PC-3 (cell line): ENCODE results near the gene STAC3. TPM values are rescaled to one million over a fixed set of nuclear protein-coding genes. Genes with fewer than 3 reads are reported as not detected.

ENCODE experiments used
- ATAC-seq: fragments of 200-7000 bp; cut with Tn5 transposase; 2 replicates; pipeline ENCODE4 v1.9.1; 2020; ENCODE audit warnings: mild to moderate bottlenecking, moderate library complexity
- BruUV-seq: library from RNA; stranded (reverse); fragments of 400-500 nt; replicated peaks from 2 replicates; lab custom pipeline; 2021; lab: Mats Ljungman, UMichigan
- CTCF ChIA-PET: fragments of 300-600 bp; sonication (Branson Sonifier 250); formaldehyde crosslinking; loops from one replicate; lab custom pipeline; 2022; ENCODE audit warnings: antibody characterized with exemption; lab: Charles Lee
- POLR2A ChIA-PET: fragments of 300-600 bp; sonication (Branson Sonifier 250); formaldehyde crosslinking; loops from one replicate; lab custom pipeline; 2022; ENCODE audit warnings: antibody characterized with exemption; ENCODE audit not compliant: unreplicated experiment; lab: Charles Lee
- DNase-seq: peaks from one replicate; pipeline ENCODE4 v3.0.0-alpha.2; 2015
- H2AFZ ChIP-seq: fragments of 300-600 bp; sonication (generic); 2 replicates; pipeline ENCODE4 v1.6.0; 2016; ENCODE audit warnings: antibody characterized with exemption, low read length
- H3F3A ChIP-seq: fragments of 300-600 bp; sonication (generic); one replicate; pipeline ENCODE4 v1.6.0; 2017; ENCODE audit warnings: antibody characterized with exemption, low read length, control low read depth, mild to moderate bottlenecking; ENCODE audit not compliant: unreplicated experiment
- H3K27ac ChIP-seq: fragments of 300-600 bp; sonication (generic); 2 replicates; pipeline ENCODE4 v1.5.1; 2016; ENCODE audit warnings: mild to moderate bottlenecking, low read length
- H3K27me3 ChIP-seq: fragments of 300-600 bp; sonication (generic); 2 replicates; pipeline ENCODE4 v1.6.1; 2016; ENCODE audit warnings: low read length, mixed read lengths
- H3K36me3 ChIP-seq: fragments of 300-600 bp; sonication (generic); 2 replicates; pipeline ENCODE4 v1.6.1; 2016; ENCODE audit warnings: low read depth, mixed run types, low read length, mixed read lengths
- H3K4me1 ChIP-seq: fragments of 300-600 bp; sonication (generic); 2 replicates; pipeline ENCODE4 v1.5.1; 2016; ENCODE audit warnings: low read length; ENCODE audit not compliant: insufficient read depth
- H3K4me2 ChIP-seq: fragments of 300-600 bp; sonication (generic); 2 replicates; pipeline ENCODE4 v1.6.0; 2016; ENCODE audit warnings: low read length
- H3K4me3 ChIP-seq: fragments of 300-600 bp; sonication (generic); 2 replicates; pipeline ENCODE4 v1.5.1; 2016; ENCODE audit warnings: mild to moderate bottlenecking, low read length, mixed read lengths
- H3K79me2 ChIP-seq: fragments of 300-600 bp; sonication (generic); 2 replicates; pipeline ENCODE4 v1.6.1; 2017; ENCODE audit warnings: low read length, mixed read lengths
- H3K9ac ChIP-seq: fragments of 300-600 bp; sonication (generic); 2 replicates; pipeline ENCODE4 v1.6.0; 2016; ENCODE audit warnings: mild to moderate bottlenecking, low read length
- H3K9me2 ChIP-seq: fragments of 300-600 bp; sonication (generic); replicated peaks from 2 replicates; pipeline ENCODE4 v1.6.1; 2016; ENCODE audit warnings: mixed run types, low read length, mixed read lengths
- H3K9me3 ChIP-seq: fragments of 300-600 bp; sonication (generic); 2 replicates; pipeline ENCODE4 v1.6.1; 2016; ENCODE audit warnings: low read length, mixed read lengths
- H4K20me1 ChIP-seq: fragments of 300-600 bp; sonication (generic); 2 replicates; pipeline ENCODE4 v1.6.1; 2016; ENCODE audit warnings: low read length, mixed read lengths
- CTCF ChIP-seq: fragments of 300-600 bp; sonication (generic); conservative IDR thresholded peaks from 2 replicates; pipeline ENCODE4 v1.5.1; 2017; ENCODE audit warnings: antibody characterized with exemption, low read depth, mild to moderate bottlenecking, low read length
- EZH2 ChIP-seq: fragments of 300-600 bp; sonication (generic); IDR thresholded peaks from one replicate; pipeline ENCODE4 v1.6.1; 2017; ENCODE audit warnings: antibody characterized with exemption, mild to moderate bottlenecking, low read length; ENCODE audit not compliant: unreplicated experiment
- EZH2phosphoT487 ChIP-seq: fragments of 300-600 bp; sonication (generic); IDR thresholded peaks from 2 replicates; pipeline ENCODE4 v1.6.1; 2018; ENCODE audit warnings: mild to moderate bottlenecking, antibody characterized with exemption, low read length, borderline replicate concordance
- intact Hi-C: fragments of 100-400 bp; cut with micrococcal nuclease; formaldehyde crosslinking; loops from 2 replicates; pipeline ENCODE4 v1.9.0; 2023
- total RNA-seq: library from RNA; depleted of rRNA; stranded (reverse); fragments of >200 nt; gene quantifications from 2 replicates; pipeline ENCODE4 v1.2.3, GENCODE V29; 2014

The STAC3 gene
- total RNA-seq, 1 experiment from 2014 or later, result 1.8 TPM

DNA sequence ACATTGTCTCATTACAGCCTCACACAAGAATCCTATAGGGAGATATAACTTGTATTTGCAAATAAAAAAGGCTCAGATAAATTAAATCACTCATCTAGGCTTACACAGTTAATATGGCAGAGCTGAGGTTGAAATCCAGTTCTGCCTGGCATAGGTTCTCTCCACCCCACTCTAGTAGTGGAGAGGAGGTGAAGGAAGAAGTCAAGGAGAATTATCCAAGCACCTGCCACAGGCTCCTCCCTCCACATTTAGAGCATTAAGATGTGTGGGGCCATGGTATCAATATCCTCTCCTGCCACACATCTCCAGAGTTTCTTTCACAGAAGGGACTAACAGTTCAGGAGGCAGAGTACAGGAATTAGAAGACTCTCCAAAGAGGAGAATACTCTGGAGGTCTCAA, 22.5 kb upstream of the STAC3 start:
- Histone ChIP-seq H3K9me2 (no peaks in the 10 kb centered on the region), H4K20me1 (no peaks in the 10 kb centered on the region), H3K4me2 (no peak overlapping the region), H3K9me3 (no peaks in the 10 kb centered on the region), H3K4me3 (no peak overlapping the region), H3K79me2 (no peaks in the 10 kb centered on the region), H3K9ac (no peak overlapping the region), H3K27ac (no peak overlapping the region), H3K4me1 (no peaks in the 10 kb centered on the region), H3K27me3 (no peaks in the 10 kb centered on the region), H2AFZ (no peak overlapping the region), H3K36me3 (peaks cover 9% of the 10 kb centered on the region; the same call in 1 of the 2 replicates), H3F3A (no peaks in the 10 kb centered on the region)
- ATAC-seq (no peak), DNase-seq (no peak)
- intact Hi-C loops, result no loop called here
- BruUV-seq, result no TSS peak
- ChIA-PET POLR2A (no interaction called here), CTCF (interaction anchor here (0.6 to 0.9 kb wide), 2 partner anchors 31 to 146 kb away, joined by 3 to 4 read pairs; no protein-coding TSS in a partner anchor)
- no peak for TF ChIP-seq EZH2
- TF ChIP-seq CTCF, result no peak
- no peak for TF ChIP-seq EZH2phosphoT487

- Histone ChIP-seq H3K9me3 (no peaks in the 10 kb centered on the region), H3K4me3 (no peak overlapping the region), H3K9ac (no peak overlapping the region), H4K20me1 (no peaks in the 10 kb centered on the region), H3K27ac (no peak overlapping the region), H3F3A (no peaks in the 10 kb centered on the region), H3K4me2 (no peak overlapping the region), H3K79me2 (no peaks in the 10 kb centered on the region), H3K4me1 (no peaks in the 10 kb centered on the region), H3K27me3 (no peaks in the 10 kb centered on the region), H2AFZ (no peak overlapping the region), H3K36me3 (peaks cover 9% of the 10 kb centered on the region; the same call in 1 of the 2 replicates), H3K9me2 (no peaks in the 10 kb centered on the region)
- intact Hi-C loops, result no loop called here
- POLR2A ChIA-PET, result no interaction called here
- TF ChIP-seq EZH2phosphoT487 (no peak), CTCF (no peak), EZH2 (no peak)
- no peak for ATAC-seq
- no peak for DNase-seq
- CTCF ChIA-PET, result interaction anchor here (0.9 kb wide), 1 partner anchor 30 kb away, joined by 3 read pairs; no protein-coding TSS in a partner anchor
- no TSS peak for BruUV-seq
Observed at GRCh38 chr12:57272337-57273151, 21.6 kb upstream of the STAC3 start.
